Measurements from ENCODE around the gene SSX1. TPM values are rescaled to one million over a fixed set of nuclear protein-coding genes. Genes with fewer than 3 reads are reported as not detected.
"Not testable (repeated sequence)": the region's sequence is repeated elsewhere in the genome, so short reads cannot be mapped to it uniquely, and the experiment has no call there.

Gene SSX1
- total and polyA plus RNA-seq, 2 of the 4 experiments (the other 2 are of a cell fraction), result not detected

DNA sequence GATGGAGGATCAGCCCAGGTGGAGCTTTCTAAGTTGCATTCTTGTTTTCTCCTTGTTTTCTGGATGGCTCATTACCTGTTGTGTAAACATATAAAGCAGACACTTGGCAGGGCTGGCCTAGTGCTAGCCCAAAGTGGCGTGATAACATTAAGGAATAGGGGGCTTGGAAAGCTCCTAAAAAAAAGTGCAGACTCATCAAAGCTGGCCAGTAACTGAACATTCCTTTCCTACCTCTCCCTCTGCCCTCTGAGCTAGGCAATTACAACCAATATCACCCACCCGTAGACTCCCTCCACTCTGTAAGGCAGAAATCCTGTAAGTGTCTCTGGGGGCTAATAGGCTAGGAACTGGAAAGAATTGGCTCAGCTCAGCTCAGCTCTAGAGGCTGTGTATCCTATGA, 58.8 kb downstream of the SSX1 start:
- H4K5ac ChIP-seq (ENCODE audit: low read depth, low read length); H3K27ac ChIP-seq (ENCODE audit: insufficient read depth, low read length); H2BK15ac ChIP-seq (ENCODE audit: low read depth, low read length); H2AK9ac ChIP-seq (replicated peaks; ENCODE audit: low read depth, low read length, poor library complexity); H3K36me3 ChIP-seq (ENCODE audit: control insufficient read depth, insufficient read depth, low read length); H3K4ac ChIP-seq (ENCODE audit: low read depth, low read length); BruUV-seq (replicated peaks); H3K14ac ChIP-seq (replicated peaks; ENCODE audit: low read depth, low read length); H2BK5ac ChIP-seq (ENCODE audit: low read depth, low read length, poor library complexity, severe bottlenecking); H2BK120ac ChIP-seq (ENCODE audit: low read depth, low read length); in situ Hi-C loops (cut with MboI; ENCODE audit: low sequenced_read_pairs); H3K9me3 ChIP-seq (ENCODE audit: control insufficient read depth, insufficient read depth, low read length); H3K4me2 ChIP-seq (ENCODE audit: low read depth, low read length); H3K56ac ChIP-seq (ENCODE audit: extremely low read depth, insufficient read depth, low read length); H3K79me1 ChIP-seq (ENCODE audit: low read depth in 1 of 2, low read length in 2 of 2); H3K23ac ChIP-seq (ENCODE audit: low read depth, low read length); H2AK5ac ChIP-seq (ENCODE audit: low read depth, low read length); H4K8ac ChIP-seq (ENCODE audit: low read depth in 2 of 2, low read length in 2 of 2); H3K4me3 ChIP-seq (ENCODE audit: insufficient read depth, low read depth, low read length); H3K9me1 ChIP-seq (ENCODE audit: insufficient read depth, low read length); H3K9ac ChIP-seq (ENCODE audit: low read depth, low read length); intact Hi-C loops (cut with micrococcal nuclease); H3K27me3 ChIP-seq (ENCODE audit: control insufficient read depth, insufficient read depth, low read length); H3K4me1 ChIP-seq (ENCODE audit: control insufficient read depth, insufficient read depth, low read length); CTCF ChIA-PET; dilution Hi-C loops (cut with HindIII; ENCODE audit: low sequenced_read_pairs, unreplicated experiment); DNase-seq; H2BK20ac ChIP-seq (ENCODE audit: low read depth, low read length); H3K18ac ChIP-seq (ENCODE audit: low read depth, low read length); POLR2A ChIA-PET (ENCODE audit: unreplicated experiment); H4K20me1 ChIP-seq (ENCODE audit: insufficient read depth, low read length); H4K91ac ChIP-seq (ENCODE audit: insufficient read depth, low read depth, low read length); H2AFZ ChIP-seq (replicated peaks; ENCODE audit: low read length, poor library complexity); ATAC-seq (ENCODE audit: low read depth): not testable (repeated sequence)
- no CpG with 5 or more reads among the region's 2 CpGs for WGBS, 2 experiments (ENCODE audit: extremely low coverage in 2 of 2, insufficient read length in 1 of 2)
- 0 out of 2 replicates have a peak, but pooled peaks have one; percentile 8 for TF ChIP-seq MAFK (IDR thresholded peaks at IDR 0.05; ENCODE audit: low read depth, low read length)

Small RNAs within 50 kb of the gene (microRNA-seq; reads per million reads assigned to microRNA genes)
- gene AC245047.3 (ENCODE audit: insufficient read depth, insufficient read length) (not detected), gene AC245047.4 (ENCODE audit: insufficient read depth, insufficient read length) (not detected), gene RNA5SP503 (ENCODE audit: insufficient read depth, insufficient read length) (not detected)

Small RNAs within 50 kb of the gene (small RNA-seq; reads per million reads assigned to genes)
- gene AC245047.3, result 0 reads per million in 5 experiments
- gene AC245047.4, result 0 reads per million in 5 experiments
- 0 reads per million in 5 experiments for gene RNA5SP503

Other genes with a start within 250 kb of the SSX1 start
- not detected in 2 replicates for gene SPACA5, start 248.4 kb upstream of the SSX1 start, total RNA-seq (2012; rRNA removed)
- not detected in 2 replicates for gene SPACA5, start 248.4 kb upstream of the SSX1 start, polyA plus RNA-seq (2012; rRNA removed)
- 0.28 and 0.54 TPM in 2 replicates for gene ZNF630, start 183.8 kb upstream of the SSX1 start, total RNA-seq (2012; rRNA removed)
- 0.24 TPM in 2 replicates for gene ZNF630, start 183.8 kb upstream of the SSX1 start, polyA plus RNA-seq (2012; rRNA removed)
- not detected in 2 replicates for gene SPACA5B, start 124.8 kb upstream of the SSX1 start, total RNA-seq (2012; rRNA removed)
- gene SPACA5B, start 124.8 kb upstream of the SSX1 start, polyA plus RNA-seq (2012; rRNA removed), result not detected in 2 replicates
- gene SSX5, start 58.6 kb upstream of the SSX1 start, total RNA-seq (2012; rRNA removed), result not detected in 2 replicates
- not detected in 2 replicates for gene SSX5, start 58.6 kb upstream of the SSX1 start, polyA plus RNA-seq (2012; rRNA removed)
- gene SSX3, start 101.3 kb downstream of the SSX1 start, total RNA-seq (2012; rRNA removed), result not detected in 2 replicates
- gene SSX3, start 101.3 kb downstream of the SSX1 start, polyA plus RNA-seq (2012; rRNA removed), result not detected in 2 replicates
- gene SSX4, start 128.1 kb downstream of the SSX1 start, total RNA-seq (2012; rRNA removed), result not detected in 2 replicates
- not detected in 2 replicates for gene SSX4, start 128.1 kb downstream of the SSX1 start, polyA plus RNA-seq (2012; rRNA removed)
- not detected in 2 replicates for gene SSX4B, start 156.6 kb downstream of the SSX1 start, total RNA-seq (2012; rRNA removed)
- not detected in 2 replicates for gene SSX4B, start 156.6 kb downstream of the SSX1 start, polyA plus RNA-seq (2012; rRNA removed)
- 12.2 and 12.8 TPM in 2 replicates for gene SLC38A5, start 214.9 kb downstream of the SSX1 start, total RNA-seq (2012; rRNA removed)
- 20.0 and 20.4 TPM in 2 replicates for gene SLC38A5, start 214.9 kb downstream of the SSX1 start, polyA plus RNA-seq (2012; rRNA removed)
- gene FTSJ1, start 220.8 kb downstream of the SSX1 start, total RNA-seq (2012; rRNA removed), result 54.2 and 59.9 TPM in 2 replicates
- gene FTSJ1, start 220.8 kb downstream of the SSX1 start, polyA plus RNA-seq (2012; rRNA removed), result 50.8 and 60.0 TPM in 2 replicates